Left ventricle myocardium inferior (tissue), 1 donor: Measurements from ENCODE around the gene ENDOV. TPM values are rescaled to one million over a fixed set of nuclear protein-coding genes. Genes with fewer than 3 reads are reported as not detected.

Experiments used
- DNase-seq: peaks from one replicate; pipeline ENCODE4 v3.0.0-alpha.2; 2020
- H3K27ac ChIP-seq: fragments of 200-600 bp; replicated peaks from 2 replicates; pipeline ENCODE4 v1.8.0; 2021
- H3K27me3 ChIP-seq: fragments of 200-600 bp; 2 replicates; pipeline ENCODE4 v1.8.0; 2021; ENCODE audit warnings: low read depth
- H3K36me3 ChIP-seq: fragments of 200-600 bp; 2 replicates; pipeline ENCODE4 v1.8.0; 2021
- H3K4me1 ChIP-seq: fragments of 200-600 bp; 2 replicates; pipeline ENCODE4 v1.8.0; 2021
- H3K4me3 ChIP-seq: fragments of 200-600 bp; 2 replicates; pipeline ENCODE4 v1.8.0; 2021; ENCODE audit warnings: mild to moderate bottlenecking, moderate library complexity
- H3K9me3 ChIP-seq: fragments of 200-600 bp; replicated peaks from 2 replicates; pipeline ENCODE4 v1.8.0; 2021
- intact Hi-C: fragments of 100-400 bp; cut with micrococcal nuclease; formaldehyde crosslinking; loops from one replicate; pipeline ENCODE4 v1.11.0; 2022
- total RNA-seq: library from RNA; stranded (reverse); fragmentation: NEBNext Ultra II Directional; extraction: Animal tissue kit (Norgen Biotek cat#: 25700); gene quantifications from one replicate; pipeline ENCODE4 v1.2.1, GENCODE V29; 2021
- TF ChIP-seq, protein P1 (sequence below): fragments of 200-600 bp; IDR thresholded peaks from 2 replicates; pipeline ENCODE4 v1.8.0; 2021; ENCODE audit warnings: antibody characterized with exemption, mild to moderate bottlenecking, borderline replicate concordance
- donor health status: DM: no; HTN: yes; CAD: no; lungs with severe emphysema.

ENDOV gene
- total RNA-seq, 1 donor from 2014 or later: 11.3 TPM

DNA sequence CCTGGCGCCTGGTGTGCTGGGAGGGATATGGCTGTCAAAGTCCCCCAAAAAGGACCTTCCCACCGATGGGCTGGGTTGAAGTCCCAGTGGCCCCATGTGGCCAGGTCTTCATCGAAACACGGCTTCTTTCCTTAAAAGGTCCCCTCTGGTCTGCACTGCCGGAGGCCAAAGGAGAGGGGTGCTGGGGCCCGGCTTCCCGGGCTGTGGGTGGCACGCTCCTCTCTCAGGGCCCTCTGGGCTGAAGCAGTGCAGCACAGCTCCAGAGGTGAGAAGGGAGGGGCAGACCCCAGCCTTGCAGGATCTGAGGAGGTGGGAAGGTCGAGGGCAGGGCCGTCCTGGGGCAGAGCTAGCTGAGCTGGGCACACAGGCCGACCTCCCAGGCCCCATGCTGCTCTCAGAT is 54.7 kb downstream of the ENDOV start:
- no peaks in the 10 kb centered on the region for H3K36me3 ChIP-seq
- H3K9me3 ChIP-seq: no peaks in the 10 kb centered on the region
- TF ChIP-seq, protein P1, sequence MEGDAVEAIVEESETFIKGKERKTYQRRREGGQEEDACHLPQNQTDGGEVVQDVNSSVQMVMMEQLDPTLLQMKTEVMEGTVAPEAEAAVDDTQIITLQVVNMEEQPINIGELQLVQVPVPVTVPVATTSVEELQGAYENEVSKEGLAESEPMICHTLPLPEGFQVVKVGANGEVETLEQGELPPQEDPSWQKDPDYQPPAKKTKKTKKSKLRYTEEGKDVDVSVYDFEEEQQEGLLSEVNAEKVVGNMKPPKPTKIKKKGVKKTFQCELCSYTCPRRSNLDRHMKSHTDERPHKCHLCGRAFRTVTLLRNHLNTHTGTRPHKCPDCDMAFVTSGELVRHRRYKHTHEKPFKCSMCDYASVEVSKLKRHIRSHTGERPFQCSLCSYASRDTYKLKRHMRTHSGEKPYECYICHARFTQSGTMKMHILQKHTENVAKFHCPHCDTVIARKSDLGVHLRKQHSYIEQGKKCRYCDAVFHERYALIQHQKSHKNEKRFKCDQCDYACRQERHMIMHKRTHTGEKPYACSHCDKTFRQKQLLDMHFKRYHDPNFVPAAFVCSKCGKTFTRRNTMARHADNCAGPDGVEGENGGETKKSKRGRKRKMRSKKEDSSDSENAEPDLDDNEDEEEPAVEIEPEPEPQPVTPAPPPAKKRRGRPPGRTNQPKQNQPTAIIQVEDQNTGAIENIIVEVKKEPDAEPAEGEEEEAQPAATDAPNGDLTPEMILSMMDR: no peak
- DNase-seq: no peak
- H3K27ac ChIP-seq: no peak overlapping the region
- intact Hi-C loops: no loop called here
- peaks cover 2% of the 10 kb centered on the region for H3K4me1 ChIP-seq
- H3K4me3 ChIP-seq: no peak overlapping the region
- peaks cover 100% of the 10 kb centered on the region for H3K27me3 ChIP-seq

DNA sequence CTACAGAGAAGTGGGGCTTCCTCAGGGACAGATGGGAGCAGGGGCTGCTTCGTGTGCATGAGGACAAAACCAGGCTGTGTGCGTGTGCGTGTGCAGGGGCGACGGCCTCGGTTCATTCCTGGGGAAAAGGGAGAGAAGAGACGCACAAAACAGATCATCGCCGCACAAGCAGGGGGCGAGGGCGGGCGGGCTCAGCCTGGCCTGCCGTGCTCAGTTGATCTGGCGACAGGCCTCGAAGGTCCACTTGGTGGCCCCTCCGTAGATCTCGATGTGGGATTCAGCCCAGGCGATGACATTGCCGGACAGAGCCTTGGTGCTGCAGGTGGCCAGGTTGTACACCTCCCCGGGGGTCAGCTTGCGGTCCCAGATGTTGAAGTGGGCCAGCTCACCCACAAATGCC is 55.6 kb downstream of the ENDOV start:
- Histone ChIP-seq H3K36me3 (no peaks in the 10 kb centered on the region), H3K9me3 (no peaks in the 10 kb centered on the region), H3K4me1 (peaks cover 12% of the 10 kb centered on the region), H3K4me3 (no peak overlapping the region), H3K27ac (no peak overlapping the region), H3K27me3 (peaks cover 100% of the 10 kb centered on the region)
- intact Hi-C loops: no loop called here
- TF ChIP-seq, protein P1: no peak
- DNase-seq: no peak

DNA sequence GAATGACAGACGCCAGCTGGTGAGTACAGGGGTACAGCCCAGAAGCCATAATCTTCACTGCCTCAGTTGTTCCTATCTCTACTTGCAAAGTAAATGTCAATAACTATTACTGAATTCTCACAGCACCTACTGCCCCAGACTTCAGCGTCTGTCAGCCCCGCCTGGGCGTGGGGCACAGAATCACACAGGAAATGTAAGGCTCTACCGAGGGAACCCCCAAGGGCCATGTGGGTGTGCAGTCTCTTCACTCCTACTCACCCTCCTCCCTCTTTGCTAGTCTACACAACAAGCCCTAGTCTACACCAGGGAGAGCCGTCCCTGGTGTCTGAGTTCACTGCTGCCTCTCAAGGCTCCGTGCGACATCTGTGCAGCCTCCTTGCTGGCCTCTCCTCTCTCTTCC is 57.0 kb downstream of the ENDOV start:
- H3K36me3 ChIP-seq: no peaks in the 10 kb centered on the region
- TF ChIP-seq, protein P1: no peak
- peaks cover 23% of the 10 kb centered on the region for H3K4me1 ChIP-seq
- intact Hi-C loops: no loop called here
- no peak overlapping the region for H3K4me3 ChIP-seq
- no peak overlapping the region for H3K27ac ChIP-seq
- no peak for DNase-seq
- no peaks in the 10 kb centered on the region for H3K9me3 ChIP-seq
- H3K27me3 ChIP-seq: peaks cover 100% of the 10 kb centered on the region

DNA sequence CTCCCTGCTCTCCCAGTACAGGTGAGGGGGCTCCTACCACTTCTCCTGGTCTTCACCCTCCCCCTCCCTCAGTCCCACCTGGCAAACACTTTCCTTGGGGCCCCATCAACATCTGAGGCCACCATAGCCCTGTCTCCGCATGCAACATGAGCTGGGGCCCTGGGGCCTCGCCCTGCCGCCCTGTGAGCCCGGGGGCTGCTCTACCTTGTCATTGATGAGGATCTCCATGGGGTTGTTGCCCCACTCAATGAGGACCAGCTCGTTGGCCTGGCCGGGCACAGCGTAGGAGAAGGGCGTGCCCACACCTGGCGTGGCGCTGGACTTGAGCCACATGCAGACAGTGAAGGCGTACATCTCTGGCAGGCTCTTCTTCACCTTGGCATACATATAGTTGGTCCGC is 58.0 kb downstream of the ENDOV start:
- peaks cover 34% of the 10 kb centered on the region for H3K4me1 ChIP-seq
- TF ChIP-seq, protein P1: no peak
- intact Hi-C loops: no loop called here
- peaks cover 100% of the 10 kb centered on the region for H3K27me3 ChIP-seq
- H3K36me3 ChIP-seq: no peaks in the 10 kb centered on the region
- H3K4me3 ChIP-seq: no peak overlapping the region
- DNase-seq: no peak
- no peak overlapping the region for H3K27ac ChIP-seq
- no peaks in the 10 kb centered on the region for H3K9me3 ChIP-seq

DNA sequence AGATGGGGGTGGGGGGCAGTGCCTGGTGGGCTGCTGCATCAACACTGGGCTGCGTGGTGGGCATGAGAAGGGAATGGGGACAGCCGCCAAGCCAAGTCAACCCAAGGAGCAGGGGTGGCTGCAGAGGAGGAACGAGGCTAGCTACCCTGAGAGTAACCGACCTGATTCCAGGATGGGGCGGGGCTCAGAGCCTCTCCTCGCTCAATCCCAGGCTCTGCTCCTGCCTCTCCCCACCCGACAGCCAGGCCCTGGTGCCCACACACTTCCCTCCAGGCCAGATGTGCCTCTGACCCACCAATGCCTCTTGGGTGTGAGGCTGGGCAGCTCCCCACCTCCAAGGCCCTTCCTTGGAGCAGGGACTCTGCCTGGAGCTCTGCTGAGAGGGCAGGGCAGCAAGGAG is 58.7 kb downstream of the ENDOV start:
- peaks cover 41% of the 10 kb centered on the region for H3K4me1 ChIP-seq
- H3K4me3 ChIP-seq: no peak overlapping the region
- intact Hi-C loops: no loop called here
- H3K36me3 ChIP-seq: no peaks in the 10 kb centered on the region
- no peak overlapping the region for H3K27ac ChIP-seq
- DNase-seq: no peak
- TF ChIP-seq, protein P1: no peak
- peaks cover 100% of the 10 kb centered on the region for H3K27me3 ChIP-seq
- no peaks in the 10 kb centered on the region for H3K9me3 ChIP-seq
